HG02885 (cell line): ENCODE results near the gene GIN1.

Experiments
- ATAC-seq: cut with Tn5 transposase; IDR thresholded peaks from one replicate; pipeline ENCODE4 v1.9.1; 2021; ENCODE audit warnings: mild to moderate bottlenecking; ENCODE audit not compliant: unreplicated experiment, poor library complexity

GIN1 gene

DNA sequence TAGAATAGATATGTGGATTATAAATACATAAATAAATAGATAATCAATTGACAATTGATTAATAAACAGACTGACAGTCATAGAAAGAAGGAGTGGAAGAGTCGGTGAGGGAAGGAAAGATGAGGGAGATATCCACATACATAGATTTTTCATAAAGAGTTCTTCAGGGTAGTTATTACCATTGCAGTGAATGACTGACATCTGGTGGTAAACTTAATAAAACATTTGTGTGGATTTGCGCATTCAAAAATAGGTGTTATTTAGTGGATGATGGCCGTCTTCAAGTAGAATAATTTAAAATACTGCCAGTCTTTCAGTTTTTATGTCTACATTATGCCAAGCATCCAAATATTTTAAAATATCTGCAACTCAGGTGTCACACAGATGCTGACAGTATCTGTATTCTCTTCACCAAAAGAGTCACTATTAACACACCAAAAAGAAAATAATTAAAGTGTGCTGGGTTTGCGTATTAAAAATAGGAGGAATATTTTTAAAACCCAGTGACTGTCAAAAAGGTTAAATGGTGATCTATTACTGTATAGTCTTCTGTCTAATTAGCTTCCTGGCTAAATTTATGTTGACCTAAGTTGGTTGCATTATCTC, 78.8 kb downstream of the GIN1 start:
- ATAC-seq: no peak

DNA sequence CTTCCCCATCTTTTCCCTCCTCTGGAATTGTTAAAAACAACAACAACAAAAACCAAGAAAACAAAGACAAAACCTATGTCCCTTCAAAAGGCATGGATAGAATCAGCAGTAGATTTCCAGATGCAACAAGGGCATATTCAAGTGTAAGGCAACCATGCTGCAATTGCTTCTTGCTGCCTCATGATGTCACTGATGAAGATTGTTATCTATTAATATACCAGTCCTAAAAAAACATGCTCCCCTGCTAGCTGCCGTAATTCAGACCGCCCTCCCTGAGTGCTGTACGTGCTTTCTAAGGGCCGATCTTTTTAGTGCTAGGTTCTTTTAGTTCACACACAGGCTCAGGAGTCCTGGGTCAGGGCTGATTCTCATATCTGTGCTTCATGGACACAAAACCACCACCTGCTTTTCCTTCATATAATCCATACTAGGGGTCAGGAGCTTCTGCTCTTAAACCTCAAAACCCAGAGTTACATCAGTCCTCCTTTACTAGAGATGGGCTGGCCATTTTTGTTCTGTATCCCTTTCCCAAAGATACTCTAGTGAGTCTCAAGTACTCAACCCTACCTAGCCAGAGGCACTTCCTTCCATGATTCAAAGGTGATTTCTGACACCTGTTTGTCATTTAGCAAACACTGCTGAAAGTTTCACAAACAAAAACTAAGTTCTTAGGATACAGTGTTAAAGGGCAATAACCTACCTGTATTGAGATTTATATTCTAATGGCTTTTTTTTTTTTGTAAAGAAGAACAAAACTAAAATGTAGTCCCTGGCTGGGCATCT, 82.1 kb downstream of the GIN1 start:
- ATAC-seq: peak; percentile 41

DNA sequence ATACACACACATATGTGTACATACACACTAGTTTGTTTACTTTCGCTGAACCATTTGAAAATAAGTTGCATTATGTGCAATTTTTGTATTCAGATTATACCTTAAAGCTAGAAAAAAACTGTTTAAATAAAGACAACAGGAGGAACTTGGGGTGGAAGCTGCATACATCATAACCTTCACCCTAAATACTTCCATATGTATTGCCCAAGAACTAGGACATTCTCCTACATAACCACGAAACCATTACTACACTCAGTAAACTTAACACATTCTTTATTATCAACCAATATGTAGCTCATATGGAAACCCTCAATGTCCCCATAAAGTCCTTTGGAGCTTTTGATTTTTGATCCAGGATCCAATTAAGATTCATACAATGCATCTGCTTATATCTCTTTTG, 83.3 kb downstream of the GIN1 start:
- no peak for ATAC-seq
